Right renal pelvis (tissue), 4 donors: ENCODE results near the gene NLK. TPM values are rescaled to one million over a fixed set of nuclear protein-coding genes. Genes with fewer than 3 reads are reported as not detected.

Source experiments
- DNase-seq, 4 donors: peaks; one replicate each; pipeline ENCODE4 v3.0.0-alpha.2; 2013; ENCODE audit warnings: low read depth in 4 of 4, low spot score in 3 of 4, missing footprints in 1 of 4
- polyA plus RNA-seq, 4 donors: library from polyadenylated mRNA; unstranded; fragments of 120-200 nt; gene quantifications; one replicate each; pipeline ENCODE4 v1.2.1, GENCODE V29; 2013; ENCODE audit not compliant: insufficient read length in 4 of 4

Gene NLK
- polyA plus RNA-seq, 4 donors, result 49.2 to 63.0 (median 53.7) TPM

DNA sequence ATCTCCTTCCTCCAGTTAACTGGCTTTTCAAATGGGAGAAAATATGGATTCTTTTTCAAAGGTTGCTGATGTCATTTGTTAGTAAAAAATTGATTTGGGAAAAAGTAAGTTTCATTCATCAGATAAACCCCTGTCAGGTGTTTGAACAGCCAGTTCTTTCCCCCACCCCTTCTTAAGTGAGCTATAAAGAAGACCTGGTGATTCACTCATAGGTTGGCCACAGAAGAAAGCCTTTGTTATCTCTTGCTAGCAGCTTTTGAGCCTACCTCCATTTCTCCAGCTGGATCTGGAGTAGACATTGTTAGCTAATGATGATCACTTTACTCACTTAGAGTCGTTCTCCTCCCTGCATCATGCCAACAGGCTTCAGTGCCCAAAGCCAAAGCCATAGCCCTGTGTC, 63.0 kb downstream of the NLK start:
- DNase-seq, result no peak

DNA sequence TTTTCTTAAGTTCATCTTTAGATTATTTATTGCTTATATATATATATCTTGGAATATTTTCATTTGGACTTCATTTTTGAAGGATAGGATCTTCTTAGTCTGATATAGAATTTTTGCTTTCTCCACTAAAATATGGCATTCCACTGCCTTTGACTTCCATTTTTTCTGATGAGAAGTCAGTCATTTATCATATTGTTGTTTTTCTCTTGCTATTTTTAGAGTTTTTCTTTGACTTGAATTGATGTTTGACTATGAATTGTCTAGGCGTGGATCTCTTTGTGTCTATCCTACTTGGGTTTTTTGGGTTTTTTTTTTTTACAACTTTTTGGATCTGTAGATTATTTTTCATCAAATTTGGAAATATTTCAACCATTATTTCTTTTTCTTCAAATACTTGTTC, 67.7 kb downstream of the NLK start:
- DNase-seq, result no peak

- no peak for DNase-seq
Measured at GRCh38 chr17:28112181-28112580, 69.7 kb downstream of the NLK start.

- DNase-seq, result no peak
Measured at GRCh38 chr17:28112606-28113005, 70.1 kb downstream of the NLK start.

GRCh38 chr17:28113269-28113668, 70.8 kb downstream of the NLK start:
- no peak for DNase-seq

GRCh38 chr17:28115046-28115445, 72.6 kb downstream of the NLK start:
- DNase-seq, result no peak

GRCh38 chr17:28117304-28117703, 74.8 kb downstream of the NLK start:
- DNase-seq, result no peak

DNA sequence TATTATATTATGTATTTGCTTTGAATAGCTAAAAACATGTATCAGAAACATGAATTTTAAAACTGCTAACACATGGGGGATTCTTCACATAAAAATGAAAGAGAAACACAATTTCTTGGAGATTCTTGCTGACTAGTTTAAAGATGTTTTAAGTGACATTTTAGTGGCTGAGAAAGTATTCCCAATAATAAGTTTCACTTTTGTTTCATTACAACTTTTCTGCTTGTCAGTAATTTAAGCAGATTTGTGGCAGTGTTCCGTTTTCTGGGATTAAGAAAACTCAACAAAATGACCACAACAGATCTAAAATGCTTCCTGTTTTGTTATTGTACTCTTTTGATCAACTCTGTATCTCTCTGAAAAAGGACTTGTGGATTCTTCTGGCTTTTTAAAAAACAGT, 75.9 kb downstream of the NLK start:
- no peak for DNase-seq

- DNase-seq, result no peak
Measured at GRCh38 chr17:28119046-28119445, 76.6 kb downstream of the NLK start.

DNA sequence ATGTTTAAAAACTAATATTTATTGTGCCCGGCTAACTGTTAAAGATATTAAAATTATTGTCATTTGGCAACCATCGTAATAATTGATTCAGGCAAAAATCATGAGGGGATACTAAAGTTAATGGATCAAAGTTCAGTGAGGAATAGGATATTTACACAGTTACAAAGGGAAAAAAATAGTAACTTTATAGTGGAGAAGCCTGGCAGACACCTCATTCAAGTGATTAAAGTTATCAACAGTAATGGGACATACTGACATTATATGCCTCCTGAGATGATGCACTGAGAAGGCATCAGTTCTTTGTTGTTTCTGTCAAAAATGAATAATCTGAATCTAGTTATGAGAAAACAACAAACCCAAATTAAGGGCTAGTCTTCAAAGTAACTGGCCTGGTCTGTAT, 77.1 kb downstream of the NLK start:
- DNase-seq, result no peak

DNA sequence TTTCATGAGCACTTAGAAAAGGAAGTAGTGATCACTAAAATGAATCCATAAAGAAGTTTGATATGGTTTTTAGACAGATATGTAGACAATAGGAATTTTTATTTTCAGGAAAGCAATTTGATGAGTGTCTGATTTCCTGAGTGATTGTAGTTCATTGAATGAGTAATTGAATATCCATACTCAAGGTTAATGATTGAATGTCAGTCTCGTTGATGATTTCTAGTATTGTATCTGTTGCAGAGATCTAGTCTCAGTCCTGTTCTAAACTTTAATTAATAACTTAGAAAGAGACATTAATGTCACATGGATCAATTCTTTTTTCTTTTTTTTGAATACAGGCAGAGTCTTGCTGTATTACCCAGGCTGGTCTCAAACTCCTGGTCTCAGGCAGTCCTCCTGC, 78.3 kb downstream of the NLK start:
- DNase-seq, result no peak

DNA sequence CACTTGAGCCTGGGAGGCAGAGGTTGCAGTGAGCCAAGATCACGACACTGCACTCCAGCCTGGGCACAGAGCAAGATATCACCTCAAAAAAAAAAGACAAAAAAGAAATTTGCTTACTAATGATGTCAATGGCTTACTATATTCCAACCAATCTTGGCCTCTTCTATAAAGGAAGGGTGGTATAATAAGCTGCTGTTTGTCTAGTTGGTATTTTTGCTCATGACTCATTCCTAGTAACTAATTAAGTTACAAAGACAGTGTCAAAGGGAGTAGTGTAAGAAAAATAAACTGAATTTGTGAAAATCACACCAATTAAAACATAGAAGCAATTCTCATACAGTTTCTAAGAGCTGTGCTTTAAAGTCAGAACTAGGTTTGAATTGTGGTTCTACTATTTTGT, 82.5 kb downstream of the NLK start:
- no peak for DNase-seq

- DNase-seq, result no peak
Measured at GRCh38 chr17:28125526-28126378, 83.3 kb downstream of the NLK start.

DNA sequence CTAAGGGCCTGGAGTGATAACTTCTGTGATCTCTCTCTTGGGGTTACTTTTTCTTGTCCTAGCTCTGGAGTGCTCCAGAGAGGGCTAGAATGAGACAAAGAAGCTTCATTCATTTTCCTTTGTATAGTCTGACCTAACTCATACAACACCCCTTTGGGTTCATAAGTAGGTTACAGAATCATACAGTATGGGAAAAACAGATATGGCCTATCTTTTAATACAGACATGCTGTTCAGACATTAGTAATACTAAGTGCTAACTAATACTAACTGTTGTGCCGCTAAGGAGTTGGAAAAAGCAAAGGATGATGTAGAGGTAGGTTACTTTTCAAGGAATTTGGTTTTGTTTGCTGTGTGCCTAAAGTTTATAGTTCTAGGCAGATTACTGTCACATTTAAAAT, 84.7 kb downstream of the NLK start:
- DNase-seq, result no peak

- no peak for DNase-seq
Measured at GRCh38 chr17:28128779-28129178, 86.3 kb downstream of the NLK start.

- no peak for DNase-seq
Measured at GRCh38 chr17:28130472-28130871, 88.0 kb downstream of the NLK start.

DNA sequence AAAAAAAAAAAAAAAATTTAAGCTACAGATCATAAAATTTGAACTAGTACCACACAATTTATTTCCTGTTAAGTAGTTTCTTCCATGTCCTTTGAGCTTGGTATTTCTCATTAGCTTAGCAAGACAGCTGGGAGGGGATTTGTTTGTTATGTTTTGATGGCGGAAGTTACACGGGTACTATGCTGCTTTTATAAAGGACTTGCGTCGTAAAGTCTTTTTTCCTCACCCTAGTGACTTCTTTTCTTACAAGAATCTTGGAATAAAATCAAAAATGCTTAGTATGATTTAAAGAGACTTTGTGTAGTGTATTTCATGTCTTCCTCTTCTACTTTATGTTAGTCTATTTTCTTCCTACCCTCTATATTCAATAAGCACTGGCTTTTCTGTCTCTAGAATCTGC, 89.1 kb downstream of the NLK start:
- peak in 2 of 4 donors; percentile 54 to 56 for DNase-seq

DNA sequence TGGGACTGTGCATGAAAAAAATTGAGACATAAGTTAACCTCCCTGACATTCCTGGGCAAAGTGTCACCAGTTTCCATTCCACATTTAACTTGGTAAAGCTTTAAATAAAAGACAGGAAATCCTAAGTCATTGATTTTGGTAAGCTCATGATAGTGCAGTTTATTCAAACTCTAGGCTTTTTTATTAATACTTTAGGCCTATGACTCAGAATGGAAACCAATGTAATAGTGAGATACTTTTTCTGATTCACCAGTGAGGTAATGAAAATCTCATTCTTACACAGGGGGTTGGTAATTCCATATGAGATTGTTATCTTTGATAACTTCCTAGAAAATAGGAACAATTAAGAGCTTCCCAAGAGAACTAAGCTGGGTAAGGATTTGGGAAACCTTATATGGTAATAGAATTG, 91.1 kb downstream of the NLK start:
- no peak for DNase-seq

GRCh38 chr17:28136923-28137322, 94.4 kb downstream of the NLK start:
- no peak for DNase-seq

- no peak for DNase-seq
Measured at GRCh38 chr17:28139822-28140221, 97.3 kb downstream of the NLK start.

DNA sequence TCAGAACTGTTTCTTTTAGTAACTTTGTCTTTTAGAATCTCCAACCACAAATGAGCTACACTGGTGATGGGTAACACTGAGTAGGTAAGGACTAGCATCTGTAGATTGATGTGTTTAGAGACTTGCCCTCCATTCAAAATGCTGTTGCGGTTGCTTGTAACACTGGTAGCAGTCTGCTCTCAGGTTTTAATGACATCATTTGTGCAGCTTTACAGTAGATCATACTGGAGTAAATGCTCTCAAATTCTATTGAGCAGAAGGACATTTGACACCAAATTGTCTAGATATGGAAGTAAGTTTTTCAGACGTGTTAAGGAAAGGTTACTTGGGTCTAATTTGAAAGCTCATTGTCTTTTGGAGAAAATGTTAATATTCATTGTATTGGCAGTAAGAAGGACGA, 98.8 kb downstream of the NLK start:
- DNase-seq, result no peak

- no peak for DNase-seq
Measured at GRCh38 chr17:28141773-28142172, 99.3 kb downstream of the NLK start.

- no peak for DNase-seq
Measured at GRCh38 chr17:28142305-28142704, 99.8 kb downstream of the NLK start.
